SH-SY5Y (cell line): Measurements from ENCODE around the gene NELL2.

Source experiments
- GATA2 ChIP-seq: IDR thresholded peaks from 2 replicates; pipeline ENCODE4 v1.6.1; 2011; ENCODE audit warnings: mild to moderate bottlenecking, low read depth, low read length
- GATA3 ChIP-seq: IDR thresholded peaks from 2 replicates; pipeline ENCODE4 v1.6.1; 2011; ENCODE audit warnings: low read depth, mild to moderate bottlenecking, low read length, moderate library complexity

DNA sequence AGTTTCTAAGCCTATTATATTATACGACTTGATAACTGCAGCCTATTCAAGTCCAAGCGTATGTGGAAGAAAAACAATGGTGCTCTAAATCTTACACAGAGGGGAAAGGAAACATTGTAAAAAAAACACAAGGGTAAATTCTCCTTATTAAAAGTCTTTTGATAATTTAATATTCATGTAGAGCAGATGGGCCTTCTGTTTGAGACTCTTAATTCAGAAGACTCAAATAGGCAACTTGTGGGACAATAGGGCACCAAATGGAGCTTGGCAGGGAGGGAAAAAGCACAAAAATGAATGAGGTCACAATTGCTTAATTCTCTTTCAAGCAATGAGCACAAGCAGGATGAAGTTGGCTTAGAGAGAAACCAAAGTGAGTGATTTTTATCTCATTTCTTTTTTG, 159.4 kb downstream of the NELL2 start:
- no peak for TF ChIP-seq GATA2
- TF ChIP-seq GATA3: no peak
